Mucosa of rectum (tissue), 2 donors: ENCODE results near the gene SHB.
"Not testable (repeated sequence)": the region's sequence is repeated elsewhere in the genome, so short reads cannot be mapped to it uniquely, and the experiment has no call there.

Experiments
- H3K27ac ChIP-seq, 2 donors: one replicate each; pipeline ENCODE4 v1.7.0; 2013; ENCODE audit warnings: inconsistent platforms in 2 of 2, low read depth in 2 of 2, low read length in 2 of 2
- H3K27me3 ChIP-seq, 2 donors: one replicate each; pipeline ENCODE4 v1.7.0; 2013; ENCODE audit warnings: low read length in 2 of 2; ENCODE audit not compliant: control insufficient read depth in 2 of 2, insufficient read depth in 2 of 2
- H3K36me3 ChIP-seq, 2 donors: one replicate each; pipeline ENCODE4 v1.7.0; 2013; ENCODE audit warnings: low read length in 2 of 2; ENCODE audit not compliant: control insufficient read depth in 2 of 2, insufficient read depth in 2 of 2
- H3K4me1 ChIP-seq, 2 donors: one replicate each; pipeline ENCODE4 v1.7.0; 2013; ENCODE audit warnings: low read length in 2 of 2, mild to moderate bottlenecking in 1 of 2; ENCODE audit not compliant: control insufficient read depth in 2 of 2, insufficient read depth in 2 of 2
- H3K4me3 ChIP-seq, 2 donors: one replicate each; pipeline ENCODE4 v1.7.0; 2013; ENCODE audit warnings: low read length in 2 of 2
- H3K9ac ChIP-seq, 2 donors: one replicate each; pipeline ENCODE4 v1.7.0; 2013; ENCODE audit warnings: low read length in 2 of 2, low read depth in 1 of 2, mild to moderate bottlenecking in 1 of 2
- H3K9me3 ChIP-seq, 2 donors: one replicate each; pipeline ENCODE4 v1.7.0; 2013; ENCODE audit warnings: low read length in 2 of 2; ENCODE audit not compliant: control insufficient read depth in 2 of 2
- donor health status: healthy.
- donor health status: Normal muscosa, but diverticular disease.

The SHB gene

GRCh38 chr9:38053697-38054461, 15.1 kb downstream of the SHB start:
- H3K9ac ChIP-seq: no peak overlapping the region
- H3K27me3 ChIP-seq: no peaks in the 10 kb centered on the region
- H3K4me1 ChIP-seq: peaks cover 0 to 3% of the 10 kb centered on the region in 2 donors
- no peaks in the 10 kb centered on the region for H3K36me3 ChIP-seq
- H3K9me3 ChIP-seq: no peaks in the 10 kb centered on the region
- no peak overlapping the region for H3K27ac ChIP-seq
- no peak overlapping the region for H3K4me3 ChIP-seq

- peaks cover 14 to 18% of the 10 kb centered on the region in 2 donors for H3K4me1 ChIP-seq
Measured at GRCh38 chr9:38051780-38052546, 17.1 kb downstream of the SHB start.

GRCh38 chr9:38048316-38048969, 20.6 kb downstream of the SHB start:
- Histone ChIP-seq H3K4me3 (no peak overlapping the region), H3K27me3 (no peaks in the 10 kb centered on the region), H3K9ac (peak overlapping the region in 1 of 2 donors; percentile 14), H3K27ac (peak overlapping the region; percentile 73), H3K4me1 (peaks cover 22 to 28% of the 10 kb centered on the region in 2 donors), H3K9me3 (no peaks in the 10 kb centered on the region), H3K36me3 (no peaks in the 10 kb centered on the region)

More at GRCh38 chr9:38051780-38052546, 17.1 kb downstream of the SHB start:
- no peak overlapping the region for H3K27ac ChIP-seq
- no peaks in the 10 kb centered on the region for H3K36me3 ChIP-seq
- H3K9me3 ChIP-seq: no peaks in the 10 kb centered on the region
- no peaks in the 10 kb centered on the region for H3K27me3 ChIP-seq
- H3K9ac ChIP-seq: no peak overlapping the region
- no peak overlapping the region for H3K4me3 ChIP-seq

- H3K4me3 ChIP-seq: peak overlapping the region in 1 of 2 donors; percentile 39
- H3K9ac ChIP-seq: peak overlapping the region in 1 of 2 donors; percentile 14
- peak overlapping the region; percentile 73 for H3K27ac ChIP-seq
- peaks cover 22 to 28% of the 10 kb centered on the region in 2 donors for H3K4me1 ChIP-seq
- no peaks in the 10 kb centered on the region for H3K27me3 ChIP-seq
- no peaks in the 10 kb centered on the region for H3K36me3 ChIP-seq
- H3K9me3 ChIP-seq: no peaks in the 10 kb centered on the region
Measured at GRCh38 chr9:38047301-38048251, 21.5 kb downstream of the SHB start.

GRCh38 chr9:38046661-38047300, 22.2 kb downstream of the SHB start:
- H3K9ac ChIP-seq: peak overlapping the region in 1 of 2 donors; percentile 14
- peak overlapping the region; percentile 73 for H3K27ac ChIP-seq
- H3K4me3 ChIP-seq: no peak overlapping the region
- no peaks in the 10 kb centered on the region for H3K36me3 ChIP-seq
- H3K9me3 ChIP-seq: no peaks in the 10 kb centered on the region
- H3K27me3 ChIP-seq: no peaks in the 10 kb centered on the region
- H3K4me1 ChIP-seq: peaks cover 22 to 28% of the 10 kb centered on the region in 2 donors

- H3K4me1 ChIP-seq: peaks cover 22 to 28% of the 10 kb centered on the region in 2 donors
- peak overlapping the region in 1 of 2 donors; percentile 73 for H3K27ac ChIP-seq
- H3K9me3 ChIP-seq, H3K27me3 ChIP-seq, H3K36me3 ChIP-seq, H3K9ac ChIP-seq, H3K4me3 ChIP-seq: not testable (repeated sequence)
Measured at GRCh38 chr9:38045939-38046338, 23.1 kb downstream of the SHB start.

GRCh38 chr9:38044706-38045105, 24.3 kb downstream of the SHB start:
- Histone ChIP-seq H3K27me3 (no peaks in the 10 kb centered on the region), H3K36me3 (no peaks in the 10 kb centered on the region), H3K9ac (no peak overlapping the region), H3K27ac (no peak overlapping the region), H3K9me3 (no peaks in the 10 kb centered on the region), H3K4me1 (peaks cover 22 to 28% of the 10 kb centered on the region in 2 donors), H3K4me3 (no peak overlapping the region)

GRCh38 chr9:38043931-38044623, 24.9 kb downstream of the SHB start:
- no peak overlapping the region for H3K4me3 ChIP-seq
- H3K9ac ChIP-seq: no peak overlapping the region
- no peaks in the 10 kb centered on the region for H3K27me3 ChIP-seq
- H3K27ac ChIP-seq: no peak overlapping the region
- H3K4me1 ChIP-seq: peaks cover 22 to 35% of the 10 kb centered on the region in 2 donors
- H3K36me3 ChIP-seq: no peaks in the 10 kb centered on the region
- no peaks in the 10 kb centered on the region for H3K9me3 ChIP-seq
